GM10847 (cell line): ENCODE measurements around the gene HSD17B10.

Source experiments
- POLR2A ChIP-seq: IDR thresholded peaks from 2 replicates; pipeline ENCODE4 v1.6.1; 2011; ENCODE audit not compliant: insufficient read length; ENCODE audit errors: extremely low read depth

Gene HSD17B10

DNA sequence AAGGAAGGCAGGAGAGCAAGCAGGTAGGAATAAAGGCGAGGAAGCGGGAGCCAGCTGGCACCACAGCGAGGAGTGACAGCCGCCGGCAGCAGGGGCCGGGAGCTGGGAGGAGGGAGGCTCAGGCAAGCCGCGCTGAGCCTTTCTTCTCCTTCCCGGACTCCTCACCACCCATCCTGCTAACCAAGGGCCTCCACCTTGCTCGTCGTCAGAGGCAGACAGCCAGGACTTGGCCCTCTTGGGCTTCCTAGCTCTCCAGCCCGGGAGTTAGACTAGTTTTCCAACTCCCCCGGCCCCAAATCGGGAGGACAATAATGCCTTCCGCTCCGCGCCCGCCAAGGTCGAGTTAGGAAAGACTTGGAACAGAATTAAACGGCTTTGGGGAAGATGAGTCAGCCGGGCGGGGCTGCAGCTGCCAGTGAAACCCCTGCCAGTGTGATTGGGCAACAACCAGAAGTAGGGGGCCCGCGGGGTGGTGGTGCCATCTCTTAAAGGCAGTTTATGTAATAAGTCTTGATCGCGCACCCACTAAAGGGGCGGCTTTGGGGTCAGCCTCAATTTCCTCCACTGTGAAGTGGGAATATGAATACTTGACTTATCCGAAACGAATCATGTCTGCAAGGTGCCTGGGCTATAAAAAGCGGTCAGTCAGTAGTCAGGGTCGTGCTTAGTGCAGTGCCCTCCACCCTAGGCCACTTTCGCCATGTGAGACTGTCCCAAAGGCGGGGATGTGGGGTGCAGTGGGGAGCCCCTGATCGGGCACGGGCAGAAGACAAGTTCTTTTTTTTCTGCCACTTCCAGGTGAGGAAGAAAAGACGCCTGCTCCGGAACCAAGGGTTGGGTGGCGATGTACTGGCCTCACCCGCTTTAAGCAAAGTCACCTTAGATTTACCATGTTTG lies 6.7 kb upstream of the HSD17B10 start:
- no peak for TF ChIP-seq POLR2A

DNA sequence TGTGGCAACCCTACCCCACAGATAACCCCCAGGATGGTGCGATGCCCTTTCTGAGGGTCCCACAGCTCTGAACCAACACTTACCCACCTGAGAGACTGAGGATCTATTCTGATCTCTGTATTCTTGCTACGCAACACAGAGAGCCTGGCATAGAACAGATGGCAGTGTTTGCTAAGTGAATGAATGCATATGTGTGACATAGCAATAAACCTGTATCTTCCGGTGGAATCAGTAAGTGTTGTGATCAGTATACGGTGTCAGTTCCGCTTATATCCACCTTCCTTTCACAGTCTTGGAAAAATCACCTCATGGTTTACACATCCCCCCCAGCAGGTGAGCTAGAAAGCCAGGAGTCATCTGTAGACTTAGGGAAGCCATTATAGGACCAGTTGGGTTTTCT lies 5.9 kb upstream of the HSD17B10 start:
- TF ChIP-seq POLR2A: no peak

DNA sequence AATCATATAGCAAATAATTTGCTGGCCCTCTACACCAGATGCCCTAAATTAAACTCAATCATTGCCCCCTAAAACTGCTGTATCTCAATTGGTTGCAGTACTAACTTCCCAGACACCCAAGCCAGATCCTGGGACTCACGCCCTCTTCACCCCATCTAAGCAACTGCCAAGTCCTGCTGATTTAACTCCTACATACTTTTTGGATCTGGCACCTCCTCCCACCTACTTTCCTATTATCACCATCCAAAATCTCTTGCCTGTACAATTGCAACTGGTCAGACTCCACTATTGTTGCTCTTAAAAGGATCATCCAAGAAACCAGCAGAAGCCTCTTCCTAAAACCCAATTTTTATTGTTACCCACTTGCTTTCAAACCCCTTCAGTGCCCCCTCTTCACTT lies 4.7 kb upstream of the HSD17B10 start:
- TF ChIP-seq POLR2A: no peak

DNA sequence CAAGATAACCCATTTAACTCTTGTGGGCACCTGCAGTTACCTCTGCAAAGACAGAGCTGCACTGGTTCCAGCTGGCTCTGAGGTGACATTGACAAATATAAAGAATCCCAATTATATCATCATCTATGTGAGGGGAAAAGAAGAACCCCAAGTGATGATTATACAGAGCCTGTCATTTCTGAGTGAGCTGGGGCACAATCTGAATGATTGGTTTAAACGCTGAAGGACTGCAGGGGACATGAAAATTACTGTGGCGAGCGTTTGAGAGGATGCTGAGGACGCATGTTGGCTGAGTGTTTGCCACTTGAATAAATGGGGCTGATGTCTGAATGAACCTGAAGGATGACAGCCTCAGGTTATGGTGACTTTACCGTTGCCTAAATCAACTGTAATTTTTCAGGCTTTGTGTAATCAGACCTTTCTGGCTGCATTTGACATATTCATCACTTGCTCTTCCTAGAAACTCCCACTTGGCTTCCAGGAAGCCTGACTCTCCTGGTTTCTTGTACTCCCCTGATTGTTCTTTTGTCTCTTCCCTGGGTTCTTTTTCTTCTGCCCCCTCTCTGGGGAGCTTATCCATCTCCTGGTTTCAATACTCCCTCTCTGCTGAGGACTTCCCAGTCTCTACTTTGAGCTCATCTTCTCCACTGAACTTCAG lies 4.1 kb upstream of the HSD17B10 start:
- TF ChIP-seq POLR2A: no peak

DNA sequence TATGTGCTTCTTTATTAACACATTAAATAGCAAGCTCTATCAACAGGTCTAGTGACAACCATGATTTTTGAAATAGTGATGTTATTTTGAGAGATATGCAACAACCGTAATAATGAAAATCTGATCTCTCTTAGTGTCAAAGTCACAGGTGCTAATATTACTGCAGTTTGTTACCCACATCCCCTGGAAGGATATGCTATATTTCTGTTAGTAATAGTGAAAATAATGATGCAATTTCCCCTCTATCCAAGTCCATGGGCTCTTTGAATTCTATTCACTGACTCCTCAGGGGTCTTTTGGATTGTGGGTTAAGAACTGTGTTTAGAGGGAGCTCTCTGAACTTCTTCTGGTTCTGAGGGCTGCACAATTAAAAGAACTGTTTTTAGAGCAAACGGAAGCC lies 3.0 kb upstream of the HSD17B10 start:
- no peak for TF ChIP-seq POLR2A

DNA sequence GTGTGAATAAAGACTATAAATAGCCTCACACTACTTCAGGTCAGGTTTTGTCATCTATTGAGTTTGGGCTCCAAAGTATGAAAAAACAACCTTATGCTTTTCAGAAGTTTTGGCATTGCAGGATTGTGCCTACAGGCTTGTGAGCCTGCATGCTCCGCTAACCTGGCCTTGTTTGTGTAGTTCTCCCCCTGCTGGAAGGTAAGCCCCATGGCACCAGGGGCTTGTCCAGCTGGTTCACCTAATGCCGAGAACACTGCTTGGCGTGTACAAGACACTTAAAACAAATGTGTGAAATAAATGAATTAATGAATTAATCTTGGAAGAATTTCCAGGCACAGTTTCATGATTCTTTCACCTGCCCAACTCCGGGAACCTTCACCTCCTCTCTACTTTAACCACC lies 1.8 kb upstream of the HSD17B10 start:
- no peak for TF ChIP-seq POLR2A

DNA sequence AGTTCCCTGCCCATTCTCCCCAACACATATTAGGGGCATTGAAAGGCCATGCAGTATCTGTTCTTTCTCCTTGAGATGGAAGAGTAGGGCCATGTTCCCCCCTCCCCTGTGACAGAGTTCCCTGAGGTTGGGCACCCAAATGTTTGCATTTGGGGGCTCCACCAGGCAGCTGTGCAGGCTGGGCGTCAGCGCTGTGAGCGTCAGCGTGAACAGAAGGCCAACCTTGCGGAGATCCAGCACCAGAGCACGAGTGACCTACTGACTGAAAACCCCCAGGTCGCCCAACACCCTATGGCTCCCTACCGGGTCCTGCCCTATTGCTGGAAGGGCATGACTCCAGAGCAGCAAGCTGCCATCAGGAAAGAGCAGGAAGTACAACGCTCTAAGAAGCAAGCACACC lies 3.9 kb downstream of the HSD17B10 start:
- no peak for TF ChIP-seq POLR2A

DNA sequence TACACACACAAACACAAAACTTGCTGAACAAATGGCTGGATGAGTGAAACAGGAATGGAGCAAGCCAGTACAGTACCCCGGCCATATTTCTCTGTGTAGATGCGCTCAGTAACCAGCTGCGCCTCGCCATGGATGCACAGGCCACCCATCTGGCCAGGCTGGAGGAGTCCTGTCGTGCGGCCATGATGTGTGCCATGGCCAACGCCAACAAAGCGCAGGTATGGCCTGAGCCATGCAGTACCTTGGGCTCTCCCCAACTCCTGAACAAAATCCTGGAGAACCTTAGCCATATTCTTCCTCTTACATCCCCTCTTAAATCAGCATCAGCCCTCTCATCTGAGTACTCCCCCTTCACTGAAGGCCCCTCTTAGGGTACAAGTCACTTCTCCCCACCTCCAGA lies 4.4 kb downstream of the HSD17B10 start:
- no peak for TF ChIP-seq POLR2A

DNA sequence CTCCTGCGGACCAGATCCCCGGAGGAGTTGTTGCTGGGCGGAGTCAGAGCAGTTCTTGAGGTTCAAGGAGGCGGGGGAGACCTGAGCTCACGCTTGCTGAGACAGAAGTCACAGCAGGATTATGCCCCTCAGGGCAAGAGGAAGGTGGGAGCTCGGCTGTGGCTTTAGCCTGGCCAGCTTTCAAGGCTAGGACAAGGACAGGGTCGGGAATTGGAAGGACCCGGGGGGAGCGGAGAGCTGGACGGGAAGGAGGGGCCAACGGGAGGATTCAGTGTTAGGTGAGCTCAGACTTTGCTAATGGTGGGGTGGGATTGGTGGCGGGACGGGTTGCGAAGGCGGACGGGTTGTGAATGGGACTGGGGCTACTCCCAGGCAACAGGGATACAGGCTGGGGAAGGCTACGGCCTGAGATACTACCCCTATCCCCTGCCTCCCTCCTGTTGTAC lies 11.3 kb downstream of the HSD17B10 start, which contains the start of gene RIBC1:
Gene RIBC1 (plus strand): TSS at position 13 of the 446 bp plus-strand sequence. CDS start 3,404 bp downstream, outside the sequence.
- no peak for TF ChIP-seq POLR2A

DNA sequence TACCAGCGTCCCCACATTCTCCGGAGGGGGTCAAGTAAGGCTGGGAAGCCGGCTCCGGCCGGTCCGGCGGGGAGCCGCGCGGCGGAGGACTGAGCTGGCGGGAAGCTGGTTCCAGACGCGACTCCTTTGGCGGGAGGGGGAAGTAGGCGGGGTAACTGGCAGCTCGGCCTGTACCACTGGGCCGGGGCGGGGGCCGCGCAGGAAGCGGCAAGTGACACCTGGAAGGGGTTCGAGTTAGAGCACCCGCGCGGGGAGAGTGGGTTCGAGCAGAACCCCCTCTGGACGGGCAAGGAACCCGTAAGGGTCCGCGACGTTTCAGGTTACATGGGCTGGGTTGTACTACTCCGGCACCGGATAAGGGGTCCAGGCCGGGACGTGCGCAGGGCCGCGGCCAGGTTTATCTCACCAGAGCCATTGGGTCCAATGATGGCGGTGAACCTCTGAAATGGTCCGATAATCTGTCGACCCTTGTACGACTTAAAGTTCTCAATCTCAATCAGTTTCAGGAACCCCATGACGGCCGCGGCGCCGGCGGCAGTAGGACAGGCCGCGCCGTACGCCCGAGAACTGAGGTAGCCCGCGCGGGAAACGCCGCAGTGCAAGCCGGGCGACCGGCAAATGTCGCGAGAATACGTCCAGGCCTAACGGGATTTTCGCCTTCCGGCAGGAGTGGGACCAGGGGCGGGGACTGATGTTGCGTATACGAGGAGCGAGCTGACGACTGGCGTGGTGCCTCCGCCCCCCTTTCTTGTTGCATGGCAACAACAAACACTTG lies 11.9 kb downstream of the HSD17B10 start, which contains the start of gene SMC1A:
Gene SMC1A (minus strand): TSS at position 569 of the 775 bp plus-strand sequence. CDS start 54 bp downstream, at position 515.
- TF ChIP-seq POLR2A: peak; percentile 78

DNA sequence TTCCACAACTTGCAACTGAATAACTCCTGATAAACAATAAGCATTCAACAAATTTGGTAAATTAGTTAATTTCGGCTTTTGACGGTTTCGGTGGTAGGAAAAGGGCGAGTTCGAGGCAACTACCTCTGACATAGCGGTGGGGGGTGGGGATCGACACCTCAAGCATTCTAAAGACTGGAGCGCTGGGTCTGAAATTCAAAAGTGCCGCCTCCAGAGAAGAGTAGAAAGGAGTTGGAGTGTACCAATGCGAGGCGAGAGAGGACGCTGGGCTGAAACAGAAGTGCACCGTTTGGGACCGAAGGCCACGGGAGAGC lies 12.4 kb downstream of the HSD17B10 start:
- no peak for TF ChIP-seq POLR2A

DNA sequence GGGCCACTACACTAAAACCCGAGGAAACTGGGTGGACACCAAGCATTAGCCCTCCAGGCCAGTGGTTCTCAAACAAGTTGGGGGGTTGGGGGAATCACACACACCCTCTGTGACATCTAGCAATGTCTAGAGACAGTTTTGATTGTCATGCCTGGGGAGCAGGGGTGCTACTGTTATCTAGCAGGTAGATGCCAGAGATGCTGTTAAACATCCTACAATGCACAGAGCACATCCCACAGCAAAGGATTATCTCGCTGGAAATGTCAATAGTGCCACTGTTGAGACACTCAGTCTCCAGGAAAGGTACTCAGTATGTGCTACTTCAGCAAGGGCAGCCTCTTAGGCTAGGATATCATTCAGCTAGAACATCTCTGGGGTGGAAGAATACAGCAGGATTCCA lies 13.0 kb downstream of the HSD17B10 start:
- no peak for TF ChIP-seq POLR2A

DNA sequence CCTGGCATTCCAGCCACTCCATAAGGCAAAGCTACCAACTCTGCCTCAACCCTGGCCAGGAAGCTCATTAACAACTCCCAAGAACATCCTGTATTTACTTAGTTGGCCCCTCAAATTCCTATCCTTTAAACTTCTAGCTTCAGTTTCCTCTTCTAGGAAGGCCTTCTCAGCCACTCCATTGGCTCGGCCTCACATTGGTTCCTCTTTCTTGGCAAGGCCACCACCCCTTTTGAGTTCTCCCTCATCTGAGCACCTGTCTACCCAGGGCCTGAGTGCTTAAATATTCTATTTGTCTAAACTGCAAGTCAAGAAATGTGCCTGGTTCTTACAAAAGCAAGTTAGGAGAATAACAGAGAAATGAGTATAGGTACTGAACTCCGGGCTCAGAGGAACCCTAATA lies 21.7 kb downstream of the HSD17B10 start:
- TF ChIP-seq POLR2A: no peak

DNA sequence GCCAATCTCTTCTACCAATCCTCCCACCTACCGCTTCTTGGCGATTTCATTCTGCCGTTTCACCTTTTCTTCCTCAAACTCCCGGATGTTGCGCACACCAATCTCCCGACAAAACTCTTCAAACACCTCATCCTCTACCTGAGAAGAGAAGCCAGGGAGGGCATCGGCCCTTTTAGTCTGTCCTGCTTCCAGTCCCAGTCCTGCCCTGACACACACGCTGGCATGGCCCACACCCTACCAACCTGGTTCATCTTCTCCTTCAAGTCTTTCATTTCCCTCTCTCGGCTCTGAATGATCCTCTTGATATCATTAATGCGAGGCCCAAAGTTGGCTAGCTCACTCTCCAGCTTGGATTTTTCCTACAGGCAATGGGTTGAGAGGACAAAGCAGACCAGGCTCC lies 30.6 kb downstream of the HSD17B10 start:
- no peak for TF ChIP-seq POLR2A

DNA sequence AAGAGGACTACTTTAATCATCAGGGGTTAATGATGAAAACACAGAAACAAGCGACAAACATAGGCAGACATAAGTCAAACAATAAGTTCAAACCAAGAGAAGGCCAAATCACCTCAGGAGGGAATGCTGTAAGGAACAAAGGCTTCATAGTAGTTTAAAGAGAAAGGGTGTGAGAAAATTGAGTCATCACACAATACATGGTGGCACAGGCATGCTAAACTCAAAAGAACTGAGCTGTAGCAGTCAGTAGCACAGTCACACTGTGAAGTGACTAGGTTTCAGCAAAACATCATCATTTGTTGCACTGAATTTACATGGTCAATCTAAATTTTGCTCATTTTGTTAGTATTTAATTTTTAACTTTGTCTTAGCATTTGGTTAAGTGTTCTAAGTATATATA lies 36.0 kb downstream of the HSD17B10 start:
- TF ChIP-seq POLR2A: no peak
